GM12878 (cell line): Measurements from ENCODE around the gene MYO10.

Experiments used
- ATF2 ChIP-seq: IDR thresholded peaks from 2 replicates; pipeline ENCODE4 v1.6.1; 2012; ENCODE audit warnings: low read length, inconsistent platforms
- CREB1 ChIP-seq: IDR thresholded peaks from 2 replicates; pipeline ENCODE4 v1.6.1; 2012; ENCODE audit warnings: low read depth, mild to moderate bottlenecking, inconsistent platforms
- ESRRA ChIP-seq: IDR thresholded peaks from 2 replicates; pipeline ENCODE4 v1.6.1; 2012; ENCODE audit warnings: mild to moderate bottlenecking, low read length, improper control_type of control experiment
- EZH2 ChIP-seq: IDR thresholded peaks from 2 replicates; pipeline ENCODE4 v1.6.1; 2012; ENCODE audit warnings: low read depth, mild to moderate bottlenecking, control low read depth, inconsistent platforms, low read length, borderline replicate concordance; ENCODE audit not compliant: control insufficient read depth
- FOS ChIP-seq: IDR thresholded peaks from 3 replicates; pipeline ENCODE4 v1.6.1; 2011; ENCODE audit warnings: borderline replicate concordance; ENCODE audit not compliant: insufficient read length; ENCODE audit errors: extremely low read depth
- IKZF1 ChIP-seq: fragments of 450-650 bp; conservative IDR thresholded peaks from 2 replicates; pipeline ENCODE4 v1.6.1; 2017; ENCODE audit warnings: antibody characterized with exemption, mild to moderate bottlenecking
- POLR2A ChIP-seq: IDR thresholded peaks from 2 replicates; pipeline ENCODE4 v1.6.1; 2011; ENCODE audit warnings: low read depth, mild to moderate bottlenecking, low read length
- RB1 ChIP-seq: fragments of 450-650 bp; formaldehyde crosslinking; IDR thresholded peaks from 2 replicates; pipeline ENCODE4 v1.6.1; 2017; ENCODE audit warnings: mild to moderate bottlenecking, borderline replicate concordance
- SIN3A ChIP-seq: IDR thresholded peaks from 2 replicates; pipeline ENCODE4 v1.6.1; 2012; ENCODE audit warnings: low read depth, low read length, improper control_type of control experiment
- SREBF2 ChIP-seq: IDR thresholded peaks from 2 replicates; pipeline ENCODE4 v1.6.1; 2012; ENCODE audit warnings: mild to moderate bottlenecking, low read length

- no peak for TF ChIP-seq FOS
- TF ChIP-seq EZH2: no peak
- no peak for TF ChIP-seq CREB1
- no peak for TF ChIP-seq POLR2A
- TF ChIP-seq ESRRA: no peak
- TF ChIP-seq IKZF1: no peak
- no peak for TF ChIP-seq ATF2
- TF ChIP-seq SIN3A: no peak
- no peak for TF ChIP-seq RB1
- no peak for TF ChIP-seq SREBF2
Observed at GRCh38 chr5:16834029-16834428, 102.1 kb downstream of the MYO10 start.
